GM13976 (cell line): ENCODE measurements around the gene SPATA19.

Experiments used
- DNase-seq: peaks from one replicate; pipeline ENCODE4 v3.0.0; 2012; ENCODE audit warnings: low spot score
- CTCF ChIP-seq: IDR thresholded peaks from 2 replicates; pipeline ENCODE4 v1.5.1; 2012; ENCODE audit warnings: borderline replicate concordance, mild to moderate bottlenecking; ENCODE audit not compliant: insufficient read depth; ENCODE audit errors: extremely low read depth, missing control alignments, control extremely low read depth
- in situ Hi-C: fragments of 300-500 bp; cut with MboI; formaldehyde crosslinking; loops from one replicate; pipeline ENCODE4 v1.12.0; 2022; ENCODE audit warnings: low sequenced_read_pairs, mixed read lengths, inconsistent platforms; ENCODE audit not compliant: unreplicated experiment

Gene SPATA19

DNA sequence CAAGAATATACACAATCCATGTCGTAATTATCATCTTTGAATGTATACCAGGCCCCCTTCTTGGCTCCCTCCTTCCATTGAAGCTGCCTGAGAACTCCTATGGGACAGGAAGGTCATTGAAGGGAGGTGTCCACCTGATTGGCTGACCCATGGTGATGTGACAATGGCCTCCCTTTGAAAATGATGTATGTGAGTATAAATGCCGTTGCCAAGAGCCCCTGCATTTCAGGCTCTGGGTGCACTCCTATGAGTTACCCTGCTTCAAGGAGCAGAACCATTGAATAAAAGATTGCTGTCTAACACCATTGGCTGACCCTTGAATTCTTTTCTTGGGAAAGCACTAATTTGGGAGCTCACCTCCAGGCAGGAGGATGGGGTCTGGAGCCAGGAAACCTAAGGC, at the start of gene SPATA19:
SPATA19 (minus strand) TSS at position 101 of the 400 bp plus-strand sequence; CDS start at position 34, 67 bp downstream.
- in situ Hi-C loops: no loop called here
- TF ChIP-seq CTCF: no peak
- DNase-seq: peak; percentile 2

DNA sequence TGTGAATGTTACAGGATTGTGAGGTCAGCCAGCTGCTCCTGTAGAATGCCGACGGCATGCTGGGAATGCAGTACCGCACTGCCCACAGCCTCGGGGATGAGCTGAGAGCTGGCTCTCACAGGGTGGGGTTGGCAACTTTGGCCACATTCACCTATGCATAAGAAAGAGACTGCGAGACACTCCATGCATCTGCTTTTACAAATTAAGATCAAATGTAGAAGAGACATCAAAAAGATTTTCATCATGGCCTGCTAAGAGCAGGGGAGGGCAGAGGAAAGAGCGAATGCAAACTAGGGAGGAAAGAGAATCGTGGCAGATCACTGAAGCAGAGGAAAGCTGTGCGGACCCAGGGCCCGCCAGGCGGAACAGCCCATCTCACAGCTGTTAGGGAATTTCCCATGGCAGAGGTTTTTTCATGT, 49.8 kb upstream of the SPATA19 start:
- TF ChIP-seq CTCF: no peak
- DNase-seq: no peak
- in situ Hi-C loops: no loop called here

DNA sequence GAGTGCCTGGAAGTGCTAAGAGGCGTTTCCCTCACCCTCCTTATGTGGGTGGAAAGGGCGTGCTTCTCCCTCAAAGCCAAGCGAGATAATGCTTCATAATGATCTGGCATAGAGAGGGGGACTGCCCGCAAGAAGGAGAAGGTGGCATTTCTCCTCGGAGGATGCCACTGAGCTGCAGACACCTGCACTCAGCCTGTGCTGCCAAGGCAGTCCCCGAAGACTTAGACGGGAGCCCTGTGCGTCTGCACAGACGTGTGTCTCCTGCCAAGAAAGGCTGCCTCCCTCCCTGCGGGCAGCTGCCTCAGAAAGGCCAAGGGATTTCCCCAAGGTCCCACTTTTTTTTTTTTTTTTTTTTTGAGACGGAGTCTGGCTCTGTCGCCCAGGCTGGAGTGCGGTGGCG, 48.1 kb upstream of the SPATA19 start:
- peak; percentile 11 for DNase-seq
- TF ChIP-seq CTCF: no peak
- in situ Hi-C loops: no loop called here

- in situ Hi-C loops: no loop called here
- peak; percentile 6 for DNase-seq
- no peak for TF ChIP-seq CTCF
Observed at GRCh38 chr11:133892584-133893380, 47.5 kb upstream of the SPATA19 start.

DNA sequence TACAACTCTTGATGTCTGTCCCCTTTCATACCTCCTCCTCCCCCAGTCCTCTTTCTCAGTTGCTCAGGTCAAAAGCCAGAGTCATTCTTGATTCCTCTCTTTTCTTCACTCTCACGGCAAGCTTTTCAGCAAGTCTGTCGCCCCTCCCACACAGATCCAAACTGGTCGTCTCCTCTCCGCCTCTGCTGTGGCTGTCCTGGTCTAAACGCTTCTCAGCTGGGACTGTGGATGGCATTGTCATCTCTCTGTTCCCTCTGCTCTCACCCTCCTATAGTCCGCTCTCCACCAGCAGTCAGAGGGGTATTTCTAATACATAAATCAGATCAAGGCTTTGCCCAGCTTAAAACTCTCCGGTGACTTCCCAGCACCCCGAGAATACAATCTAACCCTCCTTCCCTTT, 46.8 kb upstream of the SPATA19 start:
- in situ Hi-C loops: no loop called here
- DNase-seq: peak; percentile 2
- no peak for TF ChIP-seq CTCF

GRCh38 chr11:133889893-133890292, 44.6 kb upstream of the SPATA19 start:
- peak; percentile 2 for DNase-seq
- in situ Hi-C loops: no loop called here
- TF ChIP-seq CTCF: no peak
